Peyer's patch (tissue), 4 donors: ENCODE data around the gene ALKBH3.

Source experiments
- POLR2A ChIP-seq, 2 donors: fragments of 450-650 bp; IDR thresholded peaks; one replicate each; pipeline ENCODE4 v1.5.1; 2017; ENCODE audit warnings: antibody characterized with exemption in 2 of 2, mild to moderate bottlenecking in 2 of 2, moderate library complexity in 2 of 2
- TF ChIP-seq, protein P1 (sequence below), 6 experiments: fragments of 450-650 bp in 4 of 6; fragments of 200-600 bp in 2 of 6; sonication (generic) in 1 of 6; IDR thresholded peaks; one replicate each; pipeline ENCODE4 v1.5.1; 2017 to 2019; ENCODE audit warnings: antibody characterized with exemption in 6 of 6, mild to moderate bottlenecking in 3 of 6, moderate library complexity in 1 of 6

DNA sequence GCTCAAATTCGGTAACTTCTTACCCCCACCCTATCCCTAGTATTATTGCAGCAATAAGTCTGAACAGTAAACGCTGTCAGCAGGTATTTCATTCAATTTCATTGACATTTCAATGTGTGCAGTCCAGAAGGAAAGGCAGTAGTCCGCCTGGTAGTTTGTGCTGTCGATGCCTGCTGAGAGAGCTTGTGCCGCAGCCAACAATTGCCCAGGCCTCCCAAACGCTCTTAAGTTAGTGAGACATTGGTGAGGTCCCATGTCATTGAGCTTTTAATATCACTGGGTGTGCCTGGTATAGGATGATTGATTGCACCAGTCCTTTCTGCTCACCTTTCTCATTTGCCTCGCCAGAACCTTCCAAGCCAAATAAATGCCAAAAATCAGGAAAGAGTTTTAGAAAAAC is 28.1 kb downstream of the ALKBH3 start:
- no peak for TF ChIP-seq POLR2A (IDR thresholded peaks at IDR 0.05)
- TF ChIP-seq, protein P1, sequence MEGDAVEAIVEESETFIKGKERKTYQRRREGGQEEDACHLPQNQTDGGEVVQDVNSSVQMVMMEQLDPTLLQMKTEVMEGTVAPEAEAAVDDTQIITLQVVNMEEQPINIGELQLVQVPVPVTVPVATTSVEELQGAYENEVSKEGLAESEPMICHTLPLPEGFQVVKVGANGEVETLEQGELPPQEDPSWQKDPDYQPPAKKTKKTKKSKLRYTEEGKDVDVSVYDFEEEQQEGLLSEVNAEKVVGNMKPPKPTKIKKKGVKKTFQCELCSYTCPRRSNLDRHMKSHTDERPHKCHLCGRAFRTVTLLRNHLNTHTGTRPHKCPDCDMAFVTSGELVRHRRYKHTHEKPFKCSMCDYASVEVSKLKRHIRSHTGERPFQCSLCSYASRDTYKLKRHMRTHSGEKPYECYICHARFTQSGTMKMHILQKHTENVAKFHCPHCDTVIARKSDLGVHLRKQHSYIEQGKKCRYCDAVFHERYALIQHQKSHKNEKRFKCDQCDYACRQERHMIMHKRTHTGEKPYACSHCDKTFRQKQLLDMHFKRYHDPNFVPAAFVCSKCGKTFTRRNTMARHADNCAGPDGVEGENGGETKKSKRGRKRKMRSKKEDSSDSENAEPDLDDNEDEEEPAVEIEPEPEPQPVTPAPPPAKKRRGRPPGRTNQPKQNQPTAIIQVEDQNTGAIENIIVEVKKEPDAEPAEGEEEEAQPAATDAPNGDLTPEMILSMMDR (IDR thresholded peaks at IDR 0.05): no peak
